HCEC 1CT (cell line): Measurements from ENCODE around the gene POP7.

Experiments
- DNase-seq: peaks from one replicate; pipeline ENCODE4 v3.0.0-alpha.2; 2017

POP7 gene

DNA sequence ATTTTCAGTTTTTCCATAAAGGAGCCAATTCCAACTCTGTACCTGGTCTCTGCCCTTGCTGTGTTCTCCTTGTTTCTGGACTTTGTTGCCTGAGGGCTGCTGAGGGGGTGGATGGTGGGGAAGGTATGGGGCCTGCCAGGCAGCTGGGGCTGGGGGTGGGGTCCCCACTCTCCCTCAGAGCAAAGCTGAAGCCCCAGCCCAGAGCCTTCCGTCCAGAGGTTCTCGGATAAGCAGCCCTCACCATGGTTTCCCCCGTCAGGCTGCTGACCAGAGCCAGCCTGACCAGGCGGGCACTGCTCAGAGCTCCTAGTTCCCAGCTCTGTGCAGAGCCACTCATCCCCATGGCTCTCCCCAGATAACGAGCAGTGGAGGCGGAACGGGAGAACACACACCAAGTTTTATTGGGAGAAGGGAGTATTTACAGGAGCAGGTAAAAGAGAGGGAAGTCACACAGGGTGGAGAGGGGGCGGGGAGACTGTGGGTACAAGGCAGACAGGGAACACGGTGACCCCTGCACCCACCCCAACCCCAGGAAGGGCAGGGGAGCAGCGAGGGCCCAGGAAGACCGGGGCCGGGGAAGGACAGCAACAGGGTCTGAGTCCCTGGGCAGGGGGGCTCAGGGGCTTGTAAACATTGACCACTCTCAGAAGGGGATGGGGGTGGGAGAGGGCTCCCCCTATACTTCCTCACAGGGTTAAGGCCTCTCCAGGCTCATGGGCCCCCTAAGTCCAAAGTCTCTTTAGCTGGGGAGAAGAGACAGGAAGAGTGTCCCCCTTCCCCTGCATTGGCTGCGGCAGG is 26.6 kb upstream of the POP7 start:
- no peak for DNase-seq

GRCh38 chr7:100679927-100680575 is 25.9 kb upstream of the POP7 start:
- peak; percentile 33 for DNase-seq

DNA sequence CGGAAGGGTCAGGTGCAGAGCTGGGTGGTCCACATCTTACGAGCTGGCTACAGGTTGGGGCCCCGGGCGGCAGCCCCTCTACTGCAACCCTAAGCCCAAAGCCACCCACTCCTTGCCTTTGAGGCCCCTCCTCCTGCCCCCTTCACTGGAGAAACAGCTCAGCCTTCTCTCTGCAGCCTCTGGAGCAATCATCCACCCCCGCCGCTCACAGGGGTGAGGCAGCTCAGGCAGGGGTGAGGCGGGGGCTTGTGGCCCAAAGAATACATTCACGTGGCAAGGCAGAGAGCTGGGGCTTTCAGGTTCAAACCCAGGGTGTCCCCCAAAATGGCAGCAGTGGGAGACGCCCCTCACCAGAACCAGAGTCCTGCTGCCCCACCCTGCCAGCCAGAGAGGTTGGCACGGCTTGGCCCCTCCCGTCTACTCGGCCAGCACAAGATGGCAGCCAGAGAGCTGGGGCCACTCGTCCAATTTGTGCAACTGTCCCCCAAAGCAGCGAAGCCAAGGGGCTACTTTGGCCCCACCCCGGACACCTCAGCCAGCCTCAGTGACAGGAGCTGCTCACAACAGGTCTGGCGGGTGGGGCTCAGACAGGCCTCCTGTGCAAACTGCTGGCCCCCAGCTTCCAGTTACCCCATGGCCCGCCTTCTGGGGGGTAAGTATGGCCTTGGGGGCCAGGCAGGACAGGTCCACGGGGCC is 25.2 kb upstream of the POP7 start:
- no peak for DNase-seq

DNA sequence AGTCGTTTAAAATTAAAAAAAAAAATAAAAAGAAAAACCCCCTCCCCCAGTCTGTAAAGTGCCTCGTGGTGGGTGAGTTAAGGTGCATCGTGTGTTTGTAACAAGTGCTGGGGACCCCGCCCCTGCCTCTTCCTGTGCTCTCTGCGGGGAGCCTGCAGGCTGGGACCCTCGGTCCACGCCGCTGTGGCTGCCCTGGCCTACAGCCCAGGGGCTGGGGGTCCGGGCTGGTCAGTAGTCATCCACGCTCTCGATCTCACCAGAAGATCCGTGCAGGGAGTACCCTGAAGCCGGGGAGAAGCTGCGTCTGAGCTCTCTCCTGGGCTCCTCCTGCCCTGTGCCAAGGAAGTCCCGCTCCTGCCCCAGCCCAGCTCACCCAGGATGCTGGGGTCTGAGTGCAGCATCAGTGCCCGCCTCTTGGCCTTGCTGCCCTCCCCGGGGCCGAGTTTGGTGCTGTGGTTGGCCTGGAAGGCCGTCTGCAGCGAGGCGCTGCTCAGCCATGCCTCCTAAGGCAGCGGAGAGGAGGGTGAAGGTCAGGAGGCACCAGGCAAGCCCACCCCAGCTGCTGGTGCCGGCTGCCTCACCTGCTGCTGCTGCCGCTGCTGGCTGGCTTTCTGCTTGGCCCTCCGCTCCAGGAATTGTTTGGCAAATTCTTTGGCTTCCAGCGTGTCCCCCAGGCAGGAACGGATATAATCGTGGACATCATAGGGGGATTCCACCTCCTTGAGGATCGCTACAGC is 24.3 kb upstream of the POP7 start:
- DNase-seq, result no peak

DNA sequence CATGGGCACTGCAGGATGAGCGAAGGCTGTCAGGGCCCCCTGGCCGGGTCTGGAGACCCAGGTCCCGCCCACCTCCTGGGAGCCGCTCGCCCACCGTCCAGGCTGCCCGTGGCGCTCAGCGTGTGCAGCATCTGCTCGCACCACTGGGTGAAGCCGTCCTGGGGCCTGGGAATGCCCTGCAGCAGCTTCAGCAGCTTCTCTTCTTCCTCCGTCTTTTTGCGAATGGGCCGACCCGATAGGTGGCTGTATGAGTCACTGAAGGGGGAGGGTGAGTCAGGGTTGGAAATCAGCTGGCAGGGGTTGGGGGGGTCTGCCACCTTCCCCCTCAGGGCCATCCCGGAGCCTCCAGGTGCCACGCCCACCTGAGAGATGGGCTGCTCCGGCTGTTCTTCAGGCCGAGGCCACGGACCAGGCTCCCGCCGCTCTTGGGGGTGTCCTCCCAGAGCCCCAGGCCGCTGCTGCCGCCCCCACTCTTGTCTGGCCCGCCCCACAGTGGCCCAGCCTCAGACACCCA is 23.6 kb upstream of the POP7 start:
- DNase-seq, result no peak

DNA sequence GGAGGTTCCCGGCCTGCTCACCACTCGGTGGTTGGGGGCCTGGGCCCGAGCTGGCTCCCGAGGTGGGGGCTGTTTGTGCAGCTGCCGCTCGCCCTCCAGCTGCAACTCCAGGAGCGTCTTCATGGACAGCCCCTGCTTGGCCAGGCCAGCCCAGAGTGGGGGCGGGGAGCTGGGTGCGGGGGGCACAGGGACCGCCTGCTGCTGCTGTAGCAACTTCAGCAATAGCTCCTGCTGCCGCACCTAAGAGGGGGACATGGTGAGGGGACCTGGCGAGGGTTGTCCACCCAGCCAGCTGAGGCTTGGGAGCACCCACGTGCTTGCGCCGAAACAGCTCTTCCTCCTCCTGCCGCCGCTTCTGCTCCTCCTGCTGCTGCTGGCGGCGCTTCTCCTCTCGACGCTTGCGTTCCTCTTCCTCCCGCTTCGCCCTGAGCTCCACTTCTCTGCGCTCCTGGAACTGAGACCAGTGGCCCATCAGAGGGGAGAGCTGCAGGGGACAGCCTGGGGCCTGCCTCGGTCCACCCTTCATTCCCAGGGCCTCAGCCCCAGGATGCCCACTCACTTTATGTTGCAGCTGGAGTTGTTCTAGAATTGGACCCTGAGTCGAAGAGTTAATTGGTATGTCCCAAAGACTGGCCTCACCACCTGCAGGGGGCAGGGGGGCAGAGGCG is 22.8 kb upstream of the POP7 start:
- no peak for DNase-seq

GRCh38 chr7:100683659-100684533 is 22.0 kb upstream of the POP7 start:
- no peak for DNase-seq

DNA sequence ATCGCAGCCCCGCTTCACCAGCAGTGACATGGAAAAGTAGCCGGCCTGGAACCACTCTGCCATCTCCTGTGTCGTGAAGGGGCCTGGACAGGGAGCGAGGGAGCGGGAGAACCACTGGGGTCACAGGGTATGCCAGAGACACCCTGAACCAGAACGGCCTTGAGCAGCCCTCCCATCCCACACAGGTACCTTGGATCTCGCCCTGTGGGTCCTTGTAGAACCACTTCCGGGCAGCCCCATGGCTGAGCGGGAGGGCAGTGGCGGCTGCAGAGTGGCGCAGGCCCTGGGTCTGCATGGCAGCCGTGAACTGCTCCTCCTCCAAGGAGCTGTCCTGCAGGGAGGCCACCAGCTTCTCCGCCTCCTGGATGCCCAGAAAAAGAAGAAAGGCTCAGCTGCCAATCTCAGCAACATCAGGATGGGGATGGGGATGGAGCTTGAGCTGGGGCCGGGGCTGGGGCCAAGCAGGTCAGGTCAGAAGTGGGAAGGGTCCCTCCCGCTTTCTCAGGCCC is 21.3 kb upstream of the POP7 start:
- no peak for DNase-seq

DNA sequence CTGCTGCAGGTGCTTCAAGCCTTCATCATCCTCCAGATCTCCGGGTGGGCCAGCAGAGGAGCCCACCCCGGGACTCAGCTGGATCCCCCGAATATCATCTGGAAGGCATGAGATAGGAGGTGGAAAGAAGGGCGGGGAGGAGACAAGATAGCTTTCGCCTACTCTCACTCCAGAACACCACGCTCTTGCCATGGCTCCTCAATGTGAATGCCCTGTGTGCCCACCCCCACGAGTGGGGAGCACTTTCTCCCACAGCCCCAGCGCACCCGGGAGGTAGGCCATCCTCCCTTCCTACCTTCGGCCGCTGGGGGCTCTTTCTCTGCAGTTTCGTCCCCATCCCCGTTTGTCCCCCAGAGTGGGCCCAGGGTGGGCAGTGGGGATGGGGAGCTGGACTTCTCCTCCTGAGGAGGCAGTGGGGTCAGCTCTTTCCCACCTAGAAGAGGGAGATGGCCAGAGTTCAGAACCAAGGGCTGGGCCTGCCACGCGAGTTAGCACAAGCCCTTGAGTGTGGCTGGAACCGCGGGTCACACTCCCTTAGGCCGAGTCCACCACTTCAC is 20.8 kb upstream of the POP7 start:
- no peak for DNase-seq

- no peak for DNase-seq
Measured at GRCh38 chr7:100685631-100686145, 20.2 kb upstream of the POP7 start.

DNA sequence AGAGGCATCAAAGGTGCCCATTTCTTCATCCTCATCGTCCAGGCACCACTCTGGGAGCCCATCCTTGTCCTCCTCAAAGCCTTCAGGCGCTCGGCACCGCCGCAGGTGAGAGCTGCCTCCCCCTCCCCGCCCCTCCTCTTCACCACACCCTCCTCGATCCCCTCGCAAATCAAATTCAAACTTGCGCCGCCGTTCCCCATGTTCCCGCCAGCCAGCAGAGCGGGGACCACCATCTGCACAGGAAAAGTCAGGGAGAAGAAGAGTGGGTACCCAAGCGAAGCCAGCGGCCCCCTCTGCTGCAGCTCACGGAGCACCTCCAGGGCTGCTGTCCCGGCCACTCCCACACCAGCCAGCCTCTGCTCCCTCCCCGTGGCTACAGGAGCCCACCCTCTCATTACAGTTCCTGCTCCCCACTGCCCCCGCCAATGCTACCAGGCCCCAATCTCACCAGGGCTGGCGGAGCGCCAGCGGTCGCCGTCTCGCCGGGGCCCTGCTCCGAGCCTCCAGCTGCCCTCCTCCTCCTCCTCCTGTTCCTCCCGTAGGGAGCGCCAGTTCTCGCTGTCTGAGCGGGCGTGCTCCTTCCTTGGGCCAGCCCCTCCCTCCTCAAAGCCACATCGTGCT is 19.6 kb upstream of the POP7 start:
- no peak for DNase-seq

DNA sequence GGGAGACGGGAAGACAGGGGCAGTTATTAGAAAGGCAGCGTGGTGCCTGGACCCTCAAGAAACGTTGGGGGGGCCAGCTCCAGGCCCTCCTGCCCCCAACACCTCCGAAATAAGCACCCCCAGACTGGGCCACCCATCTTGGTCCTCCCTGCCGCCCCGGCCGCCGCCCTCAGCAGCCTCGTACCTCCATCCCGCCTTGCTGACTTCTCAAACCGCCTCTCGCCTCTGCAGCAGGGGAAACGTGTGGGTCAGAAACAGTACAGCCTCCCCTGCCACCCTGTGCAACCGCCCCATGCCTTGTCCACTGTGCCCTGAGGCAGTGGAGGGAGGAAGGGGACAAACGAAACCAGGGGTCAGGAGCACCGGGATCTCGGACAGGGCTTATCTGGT is 19.1 kb upstream of the POP7 start:
- no peak for DNase-seq

GRCh38 chr7:100687261-100687660 is 18.7 kb upstream of the POP7 start:
- DNase-seq, result no peak

GRCh38 chr7:100687751-100688300 is 18.1 kb upstream of the POP7 start:
- DNase-seq, result no peak

DNA sequence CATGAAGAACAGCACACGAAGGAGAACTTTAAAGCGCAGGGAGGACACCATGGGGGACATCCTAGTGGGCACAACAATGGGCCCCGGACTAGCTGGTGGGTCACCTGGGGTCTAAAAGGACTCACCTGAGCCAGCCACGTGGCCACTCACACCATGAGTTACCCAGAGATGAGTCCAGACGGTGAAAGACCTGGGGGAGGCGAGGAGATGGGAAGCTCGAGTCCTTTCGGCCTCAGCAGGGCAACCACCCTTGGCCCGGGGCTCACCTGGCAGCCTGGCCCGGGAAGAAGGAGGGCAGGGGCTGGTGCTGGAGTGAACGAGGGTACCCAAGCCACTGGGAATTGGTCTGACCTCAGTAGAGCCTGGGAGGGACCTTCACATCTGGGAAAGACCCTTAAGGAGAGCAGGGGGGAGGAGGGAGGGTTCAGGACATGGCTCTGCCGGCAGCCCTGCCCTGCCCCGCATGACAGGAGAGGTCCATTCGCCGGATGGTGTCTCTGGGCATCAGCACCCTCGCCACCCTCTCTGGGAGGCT is 17.5 kb upstream of the POP7 start:
- no peak for DNase-seq

DNA sequence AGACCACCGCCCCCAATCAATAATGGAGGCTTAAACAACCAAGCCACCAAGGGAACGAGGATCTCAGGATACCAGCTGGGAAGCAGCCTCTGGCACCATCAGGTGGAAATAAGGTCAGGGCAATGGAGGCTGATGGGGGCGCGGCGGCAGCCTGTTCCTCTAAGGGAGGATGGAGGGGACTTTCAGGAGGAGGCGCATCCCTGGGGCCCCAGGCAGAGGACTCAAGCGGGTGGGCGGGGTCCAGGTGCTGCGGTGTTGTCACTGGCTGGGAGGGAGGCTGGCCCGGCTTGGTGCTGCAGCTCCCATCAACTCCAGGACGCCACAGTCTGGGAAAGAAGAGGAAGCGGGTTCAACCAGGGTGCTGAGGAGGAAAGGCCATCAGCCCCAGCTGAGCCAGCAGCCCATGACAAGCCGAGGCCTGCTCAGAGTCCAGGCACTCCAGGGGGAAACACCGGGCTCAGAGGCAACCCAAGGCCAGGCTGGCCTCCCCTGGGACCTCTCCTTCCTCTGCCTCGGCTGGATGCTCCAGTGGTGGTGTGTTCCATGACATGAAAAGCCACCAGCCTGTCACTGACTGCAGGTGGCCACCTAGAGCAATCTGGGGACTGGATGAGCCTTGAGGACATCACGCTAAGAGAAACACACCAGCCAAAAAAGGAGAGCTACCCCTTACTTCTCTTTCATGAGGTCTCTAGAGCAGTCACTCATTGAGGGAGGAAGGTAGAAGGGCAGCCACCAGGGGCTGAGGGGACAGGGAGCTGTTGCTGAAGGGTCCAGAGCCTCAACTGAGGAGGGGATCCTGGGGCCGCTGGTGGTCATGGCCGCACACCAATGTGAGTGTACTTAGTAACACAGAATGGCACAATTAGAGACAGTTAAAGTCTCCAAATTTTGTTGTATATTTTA is 16.4 kb upstream of the POP7 start:
- DNase-seq, result no peak

- peak; percentile 56 for DNase-seq
Measured at GRCh38 chr7:100691676-100692577, 14.0 kb upstream of the POP7 start.
